Activated T-helper 17 cell treated with anti-CD3 and anti-CD28 coated beads, Interleukin-2, amount 50 U/mL, for 72 hours (primary cell): Measurements from ENCODE around the gene ZNF619. TPM values are rescaled to one million over a fixed set of nuclear protein-coding genes. Genes with fewer than 3 reads are reported as not detected.
A peak's percentile ranks its signal among the peaks of the same experiment; 100 is the strongest.

Experiments used
- ATAC-seq: fragments of 150-1000 bp; cut with Tn5 transposase; replicated peaks from 2 replicates; pipeline ENCODE4 v1.10.0; 2021; ENCODE audit warnings: mild to moderate bottlenecking, moderate library complexity
- H3K27ac Mint-ChIP-seq: one replicate; pipeline ENCODE4 v1.8.0; 2022; ENCODE audit warnings: mixed read lengths
- H3K27me3 Mint-ChIP-seq: one replicate; pipeline ENCODE4 v1.8.0; 2022; ENCODE audit warnings: mixed read lengths
- H3K36me3 Mint-ChIP-seq: one replicate; pipeline ENCODE4 v1.8.0; 2022; ENCODE audit warnings: low read depth, mild to moderate bottlenecking, mixed read lengths
- H3K4me1 Mint-ChIP-seq: one replicate; pipeline ENCODE4 v1.8.0; 2022; ENCODE audit warnings: mixed read lengths
- H3K4me3 Mint-ChIP-seq: one replicate; pipeline ENCODE4 v1.8.0; 2022; ENCODE audit warnings: mild to moderate bottlenecking, mixed read lengths
- H3K9me3 Mint-ChIP-seq: one replicate; pipeline ENCODE4 v1.8.0; 2022; ENCODE audit warnings: mixed read lengths
- total RNA-seq, 2 donors: library from RNA; stranded (reverse); gene quantifications; one replicate each; pipeline ENCODE4 v1.2.3, GENCODE V29; 2022

The ZNF619 gene
- 1 to 10 TPM; 1.5 to 2.5 TPM for total RNA-seq

DNA sequence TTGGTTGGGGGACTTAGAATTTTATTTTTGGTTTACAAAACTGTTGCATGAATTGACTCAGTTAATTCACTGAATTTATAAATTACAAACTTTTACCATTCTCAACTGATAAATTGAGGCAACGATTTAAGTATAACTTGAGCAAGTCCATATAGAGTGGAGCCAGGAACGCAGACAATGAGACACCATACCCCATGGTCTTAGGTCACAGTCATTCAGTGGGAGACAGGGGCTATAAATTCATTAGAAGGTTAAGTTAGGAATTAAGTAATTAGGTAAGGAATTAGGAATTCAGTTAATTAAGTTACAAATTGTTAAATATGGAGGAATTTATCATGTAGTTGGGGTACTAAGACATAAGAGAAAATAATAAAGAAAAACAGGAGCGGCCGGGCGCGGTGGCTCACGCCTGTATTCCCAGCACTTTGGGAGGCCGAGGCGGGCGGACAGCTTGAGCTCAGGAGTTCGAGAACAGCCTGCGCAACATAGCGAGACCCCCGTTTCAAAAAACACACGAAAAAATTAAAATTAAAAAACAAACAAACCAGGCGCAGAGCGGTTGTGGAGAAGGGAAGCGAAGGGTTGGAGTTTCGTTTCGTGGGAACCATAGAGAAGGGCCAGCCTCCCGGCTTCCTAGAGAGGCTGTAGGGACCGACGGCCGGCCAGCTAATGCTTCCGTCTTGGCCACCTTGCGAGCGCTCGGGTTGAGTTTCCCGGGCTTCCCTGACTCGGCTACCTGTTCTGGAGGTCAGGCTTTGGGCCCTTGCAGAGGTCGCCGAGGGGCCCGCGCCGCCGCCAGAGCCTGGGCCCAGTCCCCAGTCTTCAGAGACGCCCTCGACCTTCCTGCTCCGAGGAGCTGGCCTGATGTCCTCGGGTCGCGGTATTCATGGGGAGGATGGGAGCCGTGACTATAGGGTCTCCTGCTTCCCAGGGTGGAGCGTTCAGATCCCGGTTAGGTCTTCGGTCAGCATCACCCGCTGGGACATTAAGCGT, at the start of gene ZNF619:
Gene ZNF619 (plus strand): TSS at position 645 of the 993 bp plus-strand sequence. CDS start 858 bp downstream, outside the sequence.
- peak within 1 kb of the TSS; percentile 94 for H3K27ac Mint-ChIP-seq
- ATAC-seq = peak; percentile 79
- peaks cover 8% of the 10 kb centered on the region for H3K36me3 Mint-ChIP-seq
- peak within 1 kb of the TSS; percentile 86 for H3K4me3 Mint-ChIP-seq
- H3K4me1 Mint-ChIP-seq = peaks cover 17% of the 10 kb centered on the region
- no peaks in the 10 kb centered on the region for H3K27me3 Mint-ChIP-seq
- H3K9me3 Mint-ChIP-seq = no peaks in the 10 kb centered on the region

DNA sequence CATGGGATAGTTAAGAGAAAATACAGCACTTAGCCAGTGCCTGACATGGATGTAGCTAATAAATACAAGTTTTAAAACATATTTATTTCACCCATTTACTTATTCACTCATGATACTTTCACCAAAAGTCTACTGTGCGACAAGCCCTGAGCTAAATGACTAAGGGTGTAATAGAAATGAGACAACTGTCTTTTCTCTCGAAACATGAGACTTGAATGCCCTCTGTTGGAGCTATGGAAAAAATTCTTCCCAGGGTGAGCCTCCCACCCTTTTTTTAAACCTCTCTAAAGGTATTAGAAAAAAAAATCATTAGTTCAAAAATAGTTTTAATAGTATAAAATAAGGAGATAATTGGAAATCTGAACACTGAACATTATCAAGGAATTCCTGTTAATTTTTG, 44.1 kb upstream of the ZNF619 start:
- no peak for ATAC-seq
- Mint-ChIP-seq H3K4me3 (no peak overlapping the region), H3K36me3 (no peaks in the 10 kb centered on the region), H3K4me1 (no peaks in the 10 kb centered on the region), H3K9me3 (no peaks in the 10 kb centered on the region), H3K27ac (no peak overlapping the region), H3K27me3 (no peaks in the 10 kb centered on the region)

DNA sequence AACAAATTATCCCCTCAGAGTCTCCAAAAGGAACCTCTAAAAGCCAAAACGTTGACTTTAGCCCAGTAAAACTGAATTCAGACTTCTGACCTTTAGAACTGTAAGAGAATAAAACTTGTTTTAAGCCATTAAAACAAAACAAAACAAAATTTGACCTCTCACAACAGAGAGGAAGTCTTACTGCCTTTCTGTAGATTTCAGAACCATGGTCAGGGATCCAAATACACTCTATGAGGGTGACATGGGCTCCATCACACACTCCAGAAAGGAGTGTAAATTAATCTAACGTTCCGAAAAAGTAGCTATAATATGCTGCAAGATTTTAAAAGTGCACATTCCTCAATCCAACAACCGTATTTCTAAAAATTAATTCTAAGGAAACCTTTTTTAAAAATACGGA, 39.0 kb upstream of the ZNF619 start:
- no peak for ATAC-seq
- H3K4me1 Mint-ChIP-seq = no peaks in the 10 kb centered on the region
- no peaks in the 10 kb centered on the region for H3K36me3 Mint-ChIP-seq
- no peaks in the 10 kb centered on the region for H3K27me3 Mint-ChIP-seq
- H3K27ac Mint-ChIP-seq = no peak overlapping the region
- no peak overlapping the region for H3K4me3 Mint-ChIP-seq
- H3K9me3 Mint-ChIP-seq = no peaks in the 10 kb centered on the region

DNA sequence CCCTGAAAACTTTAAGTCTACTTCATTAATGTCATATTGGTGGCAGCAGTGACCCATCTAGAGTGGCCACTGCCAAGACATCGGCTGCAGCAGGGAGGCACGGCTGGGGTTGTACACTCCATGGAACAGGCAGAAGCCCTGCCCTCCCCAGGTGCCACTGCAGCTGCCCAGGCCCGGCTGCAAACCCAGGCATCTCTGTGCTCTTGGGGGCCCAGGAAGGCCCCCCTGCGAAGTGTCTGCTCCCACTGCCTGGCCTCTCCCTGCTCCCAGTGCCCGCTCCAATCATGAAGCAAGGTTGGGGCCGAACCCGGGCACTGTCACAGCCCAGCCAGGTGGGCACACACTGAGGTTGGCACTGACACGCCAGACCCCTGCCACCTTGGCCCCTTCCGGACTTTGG, 31.9 kb upstream of the ZNF619 start:
- Mint-ChIP-seq H3K9me3 (no peaks in the 10 kb centered on the region), H3K27ac (no peak overlapping the region), H3K4me1 (no peaks in the 10 kb centered on the region), H3K27me3 (no peaks in the 10 kb centered on the region), H3K4me3 (no peak overlapping the region), H3K36me3 (peaks cover 14% of the 10 kb centered on the region)
- ATAC-seq = no peak

DNA sequence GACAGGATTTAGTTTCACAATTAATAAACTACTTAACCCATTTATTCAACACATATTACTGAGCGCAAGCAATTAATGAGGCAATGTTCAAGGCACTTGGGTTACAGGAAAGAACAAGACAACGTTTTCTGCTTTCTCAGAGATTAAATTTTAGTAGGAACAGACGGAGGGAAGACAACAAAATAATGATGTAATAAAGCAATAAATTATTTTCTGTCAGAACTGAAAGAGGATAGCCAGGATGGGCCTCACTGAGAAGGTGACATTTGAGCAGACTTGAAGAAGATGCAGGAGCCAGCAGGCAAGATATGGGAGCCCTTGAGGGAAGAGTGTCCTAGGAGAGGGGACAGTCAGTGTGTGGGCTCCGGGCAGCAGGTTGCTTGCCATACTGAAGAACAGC, 31.0 kb upstream of the ZNF619 start:
- no peak for ATAC-seq
- Mint-ChIP-seq H3K27ac (no peak overlapping the region), H3K36me3 (peaks cover 16% of the 10 kb centered on the region), H3K27me3 (no peaks in the 10 kb centered on the region), H3K4me1 (no peaks in the 10 kb centered on the region), H3K4me3 (no peak overlapping the region), H3K9me3 (no peaks in the 10 kb centered on the region)

DNA sequence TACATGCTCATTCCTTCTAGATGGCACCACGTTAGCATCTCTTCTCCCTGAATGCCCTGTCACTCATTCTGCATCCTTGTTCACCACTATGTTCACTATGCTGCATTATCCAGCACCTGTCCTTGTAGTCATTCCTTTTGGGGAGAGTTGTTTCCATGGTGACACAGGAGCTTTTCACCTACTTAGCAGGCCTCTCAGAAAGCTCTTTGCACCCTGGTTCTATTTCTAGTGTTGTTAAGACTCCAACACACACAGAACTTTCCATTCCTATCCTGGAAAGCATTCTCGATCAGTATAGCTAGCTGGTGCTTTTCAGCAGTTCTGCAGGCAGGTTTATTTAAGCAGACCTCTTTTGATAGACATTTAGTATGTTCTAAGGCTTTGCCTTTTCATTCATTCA, 26.5 kb upstream of the ZNF619 start:
- no peak for ATAC-seq
- Mint-ChIP-seq H3K36me3 (peaks cover 20% of the 10 kb centered on the region), H3K27me3 (no peaks in the 10 kb centered on the region), H3K4me3 (no peak overlapping the region), H3K27ac (no peak overlapping the region), H3K4me1 (peaks cover 6% of the 10 kb centered on the region), H3K9me3 (no peaks in the 10 kb centered on the region)

DNA sequence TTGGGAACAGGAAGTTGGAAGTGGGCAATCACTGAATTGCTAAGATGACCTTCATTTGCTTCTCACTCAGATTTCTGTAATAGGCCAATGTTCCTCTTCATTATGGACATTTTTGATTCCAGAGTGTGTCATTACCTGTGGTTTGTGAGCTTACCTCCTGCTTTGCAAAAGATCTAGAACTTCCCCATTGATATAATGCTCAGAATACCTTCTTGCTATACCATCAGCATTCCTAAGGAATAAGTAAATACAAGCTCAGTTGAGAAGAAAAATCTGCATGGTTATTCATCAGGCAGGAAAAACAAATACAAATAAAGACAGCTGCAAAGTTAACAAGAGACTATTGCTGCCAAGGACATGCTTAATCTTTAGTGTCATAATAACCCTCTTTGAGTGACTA, 25.4 kb upstream of the ZNF619 start:
- Mint-ChIP-seq H3K27me3 (no peaks in the 10 kb centered on the region), H3K36me3 (peaks cover 11% of the 10 kb centered on the region), H3K4me3 (peak overlapping the region; percentile 91), H3K27ac (peak overlapping the region; percentile 92), H3K9me3 (no peaks in the 10 kb centered on the region), H3K4me1 (peaks cover 11% of the 10 kb centered on the region)
- no peak for ATAC-seq

DNA sequence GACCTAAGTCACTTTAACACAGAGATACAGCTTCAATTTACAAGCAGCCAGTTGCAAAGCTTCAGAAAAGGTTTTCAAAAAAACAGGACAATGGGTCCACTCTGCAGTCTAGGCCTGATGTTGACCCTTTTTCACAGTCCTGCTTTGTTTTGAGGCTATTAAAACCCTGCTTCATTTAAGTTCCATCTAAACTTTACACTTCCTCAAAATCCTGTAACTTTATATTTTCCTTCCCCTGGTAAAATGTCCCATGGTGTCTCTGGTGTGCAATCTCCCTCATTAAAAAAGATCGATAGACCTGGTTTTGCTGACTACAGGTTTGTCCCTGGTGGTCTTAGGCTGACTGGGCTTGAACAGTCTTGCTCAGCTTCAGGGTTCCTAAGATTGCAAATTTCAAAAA, 24.9 kb upstream of the ZNF619 start:
- no peaks in the 10 kb centered on the region for H3K9me3 Mint-ChIP-seq
- H3K4me3 Mint-ChIP-seq = peak overlapping the region; percentile 91
- ATAC-seq = no peak
- no peaks in the 10 kb centered on the region for H3K27me3 Mint-ChIP-seq
- H3K27ac Mint-ChIP-seq = peak overlapping the region; percentile 92
- peaks cover 16% of the 10 kb centered on the region for H3K36me3 Mint-ChIP-seq
- H3K4me1 Mint-ChIP-seq = peaks cover 11% of the 10 kb centered on the region

DNA sequence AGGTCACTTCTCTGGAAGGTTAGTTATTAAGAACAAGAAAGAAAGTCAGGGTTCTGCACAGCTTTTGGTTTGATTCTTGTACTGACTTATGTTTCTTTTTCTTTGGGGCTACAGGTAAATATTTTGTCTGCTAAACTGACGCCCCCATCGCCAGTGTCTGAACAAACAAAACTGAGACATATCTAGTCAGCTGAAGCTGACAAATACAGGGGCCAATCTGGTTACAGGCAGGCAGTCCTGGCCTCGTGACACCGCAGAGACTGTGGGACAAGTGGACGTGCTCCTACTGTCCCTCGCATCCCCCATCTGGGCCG, 24.4 kb upstream of the ZNF619 start:
- Mint-ChIP-seq H3K27me3 (no peaks in the 10 kb centered on the region), H3K36me3 (peaks cover 19% of the 10 kb centered on the region), H3K9me3 (no peaks in the 10 kb centered on the region), H3K4me1 (peaks cover 11% of the 10 kb centered on the region), H3K27ac (peak overlapping the region; percentile 92), H3K4me3 (peak overlapping the region; percentile 91)
- no peak for ATAC-seq

DNA sequence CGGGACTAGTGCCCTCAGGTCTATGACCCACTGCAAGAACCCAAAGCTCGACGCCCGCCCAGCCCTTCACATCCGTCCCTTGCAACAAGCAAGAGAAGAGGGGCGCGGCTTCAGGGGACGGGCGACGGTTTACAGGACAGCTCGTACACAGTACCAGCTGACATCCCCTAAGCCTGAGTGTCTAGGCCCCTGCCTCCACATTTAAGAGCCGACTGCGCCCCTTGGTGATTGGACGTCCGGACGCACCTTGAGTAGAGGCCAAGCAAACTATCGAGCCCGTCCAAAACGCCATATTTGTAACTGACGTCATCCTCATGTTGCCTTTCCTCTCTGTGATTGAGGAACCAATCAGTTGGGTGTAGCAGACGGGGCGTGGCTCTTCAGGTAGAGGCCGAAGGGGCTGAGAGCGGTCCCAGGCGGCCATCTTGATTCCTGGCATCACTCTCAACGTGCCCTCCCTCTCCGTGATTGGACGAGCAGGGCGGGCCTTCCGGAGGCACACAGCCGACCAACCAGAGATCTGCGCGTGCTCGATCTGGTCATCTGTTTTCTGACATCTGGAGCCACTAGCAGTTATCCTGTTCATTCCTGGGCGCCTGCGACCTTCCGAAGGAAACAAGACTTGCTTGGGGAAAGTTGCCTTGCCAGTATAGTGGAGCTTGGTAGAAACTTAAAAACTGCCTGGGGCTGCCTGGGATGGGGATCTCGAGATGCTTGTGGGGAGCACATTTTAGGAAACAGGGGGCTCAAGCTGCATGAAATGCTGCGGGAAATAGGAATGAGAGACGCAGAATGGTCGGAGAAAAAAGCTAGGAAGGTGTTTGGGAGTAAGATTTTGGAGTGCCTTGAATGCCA, 23.8 kb upstream of the ZNF619 start:
- Mint-ChIP-seq H3K4me1 (peaks cover 13% of the 10 kb centered on the region), H3K27ac (peak overlapping the region; percentile 92), H3K36me3 (peaks cover 22% of the 10 kb centered on the region), H3K27me3 (no peaks in the 10 kb centered on the region), H3K4me3 (peak overlapping the region; percentile 91), H3K9me3 (no peaks in the 10 kb centered on the region)
- peak; percentile 94 for ATAC-seq

DNA sequence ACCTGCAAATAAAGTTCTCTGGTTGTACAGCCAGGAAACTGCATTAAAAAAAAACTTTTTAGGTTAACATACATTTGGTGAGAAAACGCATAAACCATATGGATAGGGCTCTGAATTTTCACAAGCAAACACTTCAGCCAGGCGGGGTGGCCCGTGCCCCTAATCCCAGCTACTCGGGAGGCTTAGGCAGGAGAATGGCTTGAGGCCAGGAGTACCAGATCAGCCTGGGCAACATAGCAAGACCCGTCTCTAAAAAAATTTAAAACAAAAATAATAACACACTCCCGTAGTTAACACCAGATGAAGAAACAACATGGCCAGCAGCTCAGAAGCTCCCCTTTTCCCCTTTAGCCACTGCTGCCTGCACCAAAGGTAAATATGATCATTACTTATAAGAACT, 23.0 kb upstream of the ZNF619 start:
- Mint-ChIP-seq H3K4me3 (peak overlapping the region; percentile 91), H3K36me3 (peaks cover 31% of the 10 kb centered on the region), H3K27ac (peak overlapping the region; percentile 92), H3K9me3 (no peaks in the 10 kb centered on the region), H3K4me1 (peaks cover 18% of the 10 kb centered on the region), H3K27me3 (no peaks in the 10 kb centered on the region)
- no peak for ATAC-seq

DNA sequence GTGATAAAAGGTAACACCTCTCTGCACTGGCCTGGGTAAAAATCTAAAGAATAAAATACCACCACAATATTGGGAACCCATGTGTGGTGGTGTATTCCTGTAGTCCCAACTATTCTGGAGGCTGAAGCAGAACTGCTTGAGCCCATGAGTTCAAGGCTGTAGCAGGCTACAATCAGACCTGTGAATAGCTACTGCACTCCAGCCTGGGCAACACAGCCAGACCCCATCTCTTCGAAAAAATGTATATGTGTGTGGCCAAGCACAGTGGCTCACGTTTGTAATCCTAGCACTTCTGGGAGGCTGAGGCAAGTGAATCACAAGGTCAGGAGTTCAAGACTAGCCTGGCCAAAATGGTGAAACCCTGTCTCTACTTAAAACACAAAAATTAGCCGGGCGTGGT, 21.6 kb upstream of the ZNF619 start:
- peak overlapping the region; percentile 92 for H3K27ac Mint-ChIP-seq
- ATAC-seq = no peak
- H3K4me3 Mint-ChIP-seq = peak overlapping the region; percentile 91
- H3K9me3 Mint-ChIP-seq = no peaks in the 10 kb centered on the region
- peaks cover 44% of the 10 kb centered on the region for H3K36me3 Mint-ChIP-seq
- H3K27me3 Mint-ChIP-seq = no peaks in the 10 kb centered on the region
- H3K4me1 Mint-ChIP-seq = peaks cover 18% of the 10 kb centered on the region

DNA sequence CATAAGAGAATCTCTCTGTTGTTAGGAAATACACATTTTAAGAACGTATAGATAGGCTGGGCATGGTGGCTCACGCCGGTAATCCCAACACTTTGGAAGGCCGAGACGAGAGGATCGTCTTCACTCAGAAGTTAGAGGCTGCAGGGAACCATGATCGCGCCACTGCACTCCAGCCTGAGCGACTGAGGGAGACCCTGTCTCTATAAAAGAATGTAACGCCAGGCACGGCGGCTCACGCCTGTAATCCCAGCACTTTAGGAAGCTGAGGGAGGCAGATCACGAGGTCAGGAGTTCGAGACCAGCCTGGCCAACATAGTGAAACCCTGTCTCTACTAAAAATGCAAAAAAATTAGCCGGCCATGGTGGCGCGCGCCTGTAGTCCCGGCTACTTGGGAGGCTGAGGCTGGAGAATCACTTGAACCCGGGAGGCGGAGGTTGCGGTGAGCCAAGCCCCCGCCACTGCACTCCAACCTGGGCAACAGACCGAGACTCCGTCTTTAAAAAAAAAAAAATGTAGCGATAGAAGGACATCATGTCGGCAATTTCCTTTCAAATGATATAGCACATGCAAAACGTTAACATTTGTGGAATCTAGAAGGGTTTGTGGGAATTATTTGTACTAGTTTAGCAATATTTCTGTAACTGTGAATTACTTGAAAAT, 20.5 kb upstream of the ZNF619 start:
- Mint-ChIP-seq H3K9me3 (no peaks in the 10 kb centered on the region), H3K4me3 (peak overlapping the region; percentile 91), H3K27ac (peak overlapping the region; percentile 92), H3K4me1 (peaks cover 18% of the 10 kb centered on the region), H3K27me3 (no peaks in the 10 kb centered on the region), H3K36me3 (peaks cover 49% of the 10 kb centered on the region)
- no peak for ATAC-seq
